ENCODE data around the gene GIMAP8.

GIMAP8 gene

DNA sequence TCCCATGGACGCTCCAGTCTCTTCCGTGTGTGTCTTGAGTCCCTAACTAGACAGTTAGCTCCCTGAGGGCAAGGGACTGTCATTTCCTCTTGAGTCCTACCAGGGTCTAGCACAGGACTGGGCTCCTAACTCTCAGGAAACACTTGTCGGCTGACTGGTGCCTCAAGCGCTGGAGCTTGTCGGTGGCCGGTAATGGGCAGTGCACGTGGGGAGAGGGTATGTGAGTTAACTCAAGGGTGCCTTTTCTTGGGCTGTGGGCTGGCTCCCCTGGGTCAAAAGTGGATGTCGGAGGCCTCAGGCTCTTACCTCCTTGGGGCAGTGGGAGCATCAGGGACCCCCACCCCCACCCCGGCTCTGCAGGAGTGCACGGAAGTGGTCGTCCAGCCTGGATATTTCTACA is 38.4 kb upstream of the GIMAP8 start:
- no peak for DNase-seq

DNA sequence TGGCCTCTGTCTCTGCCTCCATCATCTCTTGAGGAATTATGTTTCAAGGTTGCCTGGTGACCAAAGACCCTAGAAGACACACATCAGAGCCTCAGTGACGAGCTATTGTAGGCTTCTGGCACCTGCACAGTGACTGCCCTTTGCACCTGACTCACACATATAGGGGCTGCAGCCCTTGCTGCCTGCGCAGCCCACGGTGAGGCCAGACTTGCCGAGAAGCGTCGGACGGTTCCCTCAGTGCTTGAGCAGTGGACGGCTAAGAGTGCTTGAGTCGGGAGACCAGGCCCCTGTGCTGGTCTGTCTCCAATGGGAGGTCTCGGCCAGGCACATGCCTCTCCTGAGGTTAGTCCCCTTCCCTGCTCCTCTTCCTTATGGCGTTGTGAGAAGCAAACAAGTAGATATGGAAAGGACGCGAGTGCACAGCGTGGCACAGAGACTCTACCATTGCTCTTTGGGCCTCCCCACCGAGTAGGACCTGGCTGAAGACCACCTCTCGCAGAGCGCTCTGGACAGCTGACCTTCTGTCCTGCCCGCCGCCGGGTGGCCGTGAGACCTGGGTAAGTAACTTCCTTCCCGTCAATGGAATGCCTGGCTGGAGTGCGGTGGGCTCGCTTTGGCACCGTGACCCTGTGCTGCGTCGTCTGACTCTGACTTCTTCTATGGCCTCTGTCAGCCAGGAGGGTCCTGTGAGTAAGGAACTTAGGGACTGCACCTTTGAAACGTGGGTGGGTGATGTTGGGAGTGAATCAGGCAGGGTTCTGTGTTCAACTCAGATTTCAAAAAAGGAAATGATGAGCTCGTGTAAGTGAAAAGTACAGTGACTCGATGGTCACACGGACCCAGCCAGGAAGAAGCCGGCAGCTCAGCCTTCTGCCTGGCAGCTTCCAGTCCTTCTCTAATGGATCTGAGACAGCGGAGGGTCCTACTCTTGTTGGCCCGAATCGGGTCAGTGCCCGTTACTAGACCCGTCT is 37.6 kb upstream of the GIMAP8 start:
- no peak for DNase-seq

DNA sequence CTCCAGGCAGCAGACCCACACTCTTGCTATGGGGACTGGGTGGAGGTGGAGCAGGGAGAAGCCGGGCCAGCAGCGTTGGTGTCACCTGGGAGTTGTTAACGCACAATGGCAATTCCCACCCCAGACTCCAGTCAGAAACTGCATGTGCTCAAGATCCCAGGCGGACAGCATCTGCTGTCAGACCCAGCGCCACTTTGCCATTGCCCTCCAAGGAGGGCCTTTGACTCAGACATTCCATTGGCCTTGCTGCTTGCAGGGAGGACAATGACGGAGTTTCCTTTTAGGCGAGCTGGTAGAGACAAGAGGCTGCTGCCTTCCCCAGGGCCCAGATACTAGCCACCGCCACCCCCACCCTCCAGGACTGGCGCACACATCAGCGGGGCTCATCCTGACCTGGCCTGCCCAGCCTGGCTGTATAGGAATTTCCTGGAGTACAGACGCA is 36.8 kb upstream of the GIMAP8 start:
- DNase-seq, result no peak

DNA sequence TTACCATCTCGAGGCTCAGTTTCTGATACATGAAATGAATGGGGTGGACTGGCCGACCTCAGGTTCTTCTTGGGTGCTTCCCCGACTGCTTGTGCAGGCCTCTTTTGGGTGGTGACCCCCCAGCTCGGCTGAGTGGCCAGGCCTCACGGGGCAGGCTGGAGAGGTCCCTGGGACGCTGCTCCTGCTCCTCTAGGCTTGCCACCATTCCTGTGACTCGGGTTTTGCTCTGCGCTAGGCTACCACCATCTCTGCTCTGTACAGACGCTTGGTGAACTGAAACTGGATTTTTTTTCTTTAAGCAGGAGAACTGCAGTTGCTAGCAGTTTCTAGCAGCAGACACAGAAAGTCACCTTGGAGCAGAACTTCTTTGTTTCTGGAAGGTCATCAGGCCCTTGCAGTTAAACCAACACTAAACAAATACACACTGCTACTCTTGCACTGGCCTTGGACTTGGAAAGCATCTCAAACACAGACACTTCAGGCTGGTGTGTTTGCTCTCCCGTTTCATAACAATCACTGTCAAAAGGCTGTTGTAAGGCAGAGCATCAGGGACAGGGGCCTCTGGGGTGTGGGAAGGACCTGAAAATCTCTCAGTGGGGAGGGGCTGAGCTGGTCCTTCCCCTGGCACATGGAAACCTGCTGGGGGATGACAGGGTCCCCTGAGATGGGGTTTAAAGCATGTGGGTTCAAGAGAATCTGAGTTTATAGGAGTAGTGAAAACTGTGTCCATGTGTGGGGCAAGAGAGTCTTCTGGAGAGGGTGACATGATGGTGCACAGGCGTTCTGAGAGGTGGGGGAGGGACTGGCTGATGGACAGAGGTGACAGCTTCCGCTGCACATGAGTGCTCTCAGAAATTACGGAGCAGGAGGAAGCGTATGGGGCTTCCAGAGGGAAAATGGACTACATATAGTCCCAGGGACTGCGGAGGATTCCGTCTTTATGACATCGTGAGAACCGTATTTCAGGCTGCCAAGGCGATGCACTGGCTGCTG is 35.0 kb upstream of the GIMAP8 start:
- DNase-seq, result no peak

DNA sequence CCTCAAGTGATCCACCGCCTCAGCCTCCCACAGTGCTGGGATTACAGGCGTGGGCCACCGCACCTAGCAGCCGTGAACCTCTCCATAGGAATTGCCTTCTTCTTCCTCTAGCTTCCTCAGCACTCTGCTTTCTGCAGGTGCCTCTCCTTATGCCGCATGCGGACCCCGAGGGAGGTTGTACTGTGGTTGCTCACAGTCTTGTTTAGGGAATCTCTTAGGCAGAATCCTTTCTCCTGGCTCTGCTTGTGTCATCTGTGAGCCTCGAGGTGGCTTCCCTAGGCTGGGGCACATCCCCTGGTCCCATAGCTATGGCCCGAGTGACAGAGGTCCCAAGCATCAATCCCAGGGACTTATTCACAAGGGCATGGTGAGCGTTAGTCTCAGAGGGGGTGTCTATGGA is 33.2 kb upstream of the GIMAP8 start:
- no peak for DNase-seq

GRCh38 chr7:150417863-150418262 is 32.6 kb upstream of the GIMAP8 start:
- DNase-seq, result no peak

- DNase-seq, result no peak
These were observed 30.2 kb upstream of the GIMAP8 start for GRCh38 chr7:150420242-150420641.

DNA sequence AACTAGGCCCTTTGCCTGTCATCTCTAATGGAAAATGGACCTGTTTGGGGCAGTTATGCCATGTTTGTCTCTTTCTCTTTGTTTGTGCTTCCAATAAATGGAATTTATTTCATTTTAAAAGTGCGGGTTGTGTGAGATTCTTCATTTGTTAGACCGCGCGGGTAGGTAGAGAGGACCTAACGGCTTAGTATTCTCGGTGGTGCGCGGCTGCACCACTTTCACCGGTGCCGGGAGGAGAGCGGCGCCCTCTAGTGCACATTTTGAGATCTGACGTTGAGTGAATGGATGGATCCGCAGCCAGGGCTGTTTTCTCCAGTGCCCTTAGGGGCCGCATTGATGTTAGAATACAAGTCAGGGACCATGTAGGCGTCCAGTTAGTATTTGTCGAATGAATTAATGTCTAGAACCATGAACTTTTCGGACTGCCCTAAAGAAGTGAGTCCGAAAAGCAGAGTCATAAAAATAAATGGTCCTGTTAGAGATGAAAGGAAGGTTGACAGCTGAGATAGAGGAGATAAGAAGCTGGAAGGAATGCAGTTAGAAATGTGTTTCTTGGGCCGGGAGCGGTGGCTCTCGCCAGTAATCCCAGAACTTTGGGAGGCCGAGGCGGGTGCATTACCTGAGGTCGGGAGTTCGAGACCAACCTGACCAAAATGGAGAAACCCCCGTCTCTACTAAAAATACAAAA is 29.3 kb upstream of the GIMAP8 start:
- peak; percentile 53 for DNase-seq

GRCh38 chr7:150421831-150422230 is 28.6 kb upstream of the GIMAP8 start:
- no peak for DNase-seq

GRCh38 chr7:150425670-150426069 is 24.8 kb upstream of the GIMAP8 start:
- DNase-seq, result no peak

GRCh38 chr7:150428671-150429451 is 21.6 kb upstream of the GIMAP8 start:
- no peak for DNase-seq

- DNase-seq, result no peak
These were observed 20.7 kb upstream of the GIMAP8 start for GRCh38 chr7:150429699-150430098.

DNA sequence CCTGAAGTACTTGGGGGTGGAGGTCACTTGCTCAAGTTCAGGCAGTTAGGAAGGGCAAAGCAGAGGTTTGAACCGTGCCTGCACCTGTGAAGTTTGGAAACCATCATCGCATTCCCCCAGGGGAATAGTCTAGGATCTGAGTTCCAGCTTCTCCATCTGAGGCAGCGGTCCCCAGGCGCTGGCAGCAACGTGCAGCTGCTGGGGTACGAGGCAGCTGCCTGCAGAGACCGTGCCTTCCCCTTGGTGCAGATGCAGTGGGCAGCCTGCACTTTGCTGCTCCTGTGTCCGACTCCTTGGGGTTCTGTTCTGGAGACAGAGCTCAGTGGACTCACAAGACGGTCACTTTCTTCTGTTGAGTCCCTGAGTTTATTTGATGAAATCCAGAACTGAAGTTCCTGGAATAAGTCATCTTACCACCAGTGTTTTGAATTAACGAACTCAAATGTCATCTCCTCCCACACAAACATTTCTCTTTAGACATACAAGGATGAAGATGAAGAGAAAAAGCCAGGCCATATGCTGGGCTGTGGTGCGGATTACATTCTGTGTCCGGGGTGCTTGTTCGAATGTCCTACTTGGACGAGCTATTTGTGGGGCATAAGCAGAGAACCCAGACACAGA is 19.9 kb upstream of the GIMAP8 start:
- DNase-seq, result no peak

DNA sequence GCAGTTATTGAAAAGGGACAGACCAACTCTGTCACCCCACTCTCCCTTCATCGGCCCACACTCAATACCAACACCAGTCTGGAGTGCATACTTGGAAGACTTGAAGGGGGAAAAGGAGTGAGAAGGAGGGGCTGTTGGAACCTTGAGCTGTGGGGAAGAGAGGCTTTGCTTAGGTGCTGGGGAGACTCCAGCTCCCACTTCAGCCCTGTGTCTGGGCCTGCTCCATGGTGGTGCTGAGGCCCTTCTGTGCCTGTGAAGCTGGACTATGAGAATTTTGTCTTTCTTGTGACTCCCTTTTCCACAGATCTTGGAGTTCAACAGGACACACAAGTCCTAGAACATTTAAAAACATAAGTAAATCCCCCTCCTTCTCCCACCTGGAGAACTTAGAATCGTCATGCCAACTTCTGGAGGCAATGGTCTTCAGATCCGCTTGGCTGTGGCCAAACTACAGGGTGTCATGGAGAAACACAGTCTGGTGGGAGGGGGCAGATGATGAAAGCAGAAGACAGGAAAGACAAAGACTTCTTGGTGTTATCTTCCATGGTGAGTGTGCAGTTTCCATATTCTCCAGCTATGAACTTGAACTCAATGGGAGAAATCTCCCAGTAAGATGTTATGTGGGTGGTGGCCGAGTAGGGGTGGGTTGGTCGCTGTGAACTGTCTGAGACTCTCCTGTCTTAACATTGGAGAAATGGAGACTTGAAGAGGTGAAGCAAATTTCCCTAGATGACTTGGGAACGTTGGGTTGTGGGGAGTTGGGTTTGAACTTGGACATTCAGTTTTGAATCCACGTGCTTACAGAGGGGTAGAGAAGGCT is 18.4 kb upstream of the GIMAP8 start:
- no peak for DNase-seq

DNA sequence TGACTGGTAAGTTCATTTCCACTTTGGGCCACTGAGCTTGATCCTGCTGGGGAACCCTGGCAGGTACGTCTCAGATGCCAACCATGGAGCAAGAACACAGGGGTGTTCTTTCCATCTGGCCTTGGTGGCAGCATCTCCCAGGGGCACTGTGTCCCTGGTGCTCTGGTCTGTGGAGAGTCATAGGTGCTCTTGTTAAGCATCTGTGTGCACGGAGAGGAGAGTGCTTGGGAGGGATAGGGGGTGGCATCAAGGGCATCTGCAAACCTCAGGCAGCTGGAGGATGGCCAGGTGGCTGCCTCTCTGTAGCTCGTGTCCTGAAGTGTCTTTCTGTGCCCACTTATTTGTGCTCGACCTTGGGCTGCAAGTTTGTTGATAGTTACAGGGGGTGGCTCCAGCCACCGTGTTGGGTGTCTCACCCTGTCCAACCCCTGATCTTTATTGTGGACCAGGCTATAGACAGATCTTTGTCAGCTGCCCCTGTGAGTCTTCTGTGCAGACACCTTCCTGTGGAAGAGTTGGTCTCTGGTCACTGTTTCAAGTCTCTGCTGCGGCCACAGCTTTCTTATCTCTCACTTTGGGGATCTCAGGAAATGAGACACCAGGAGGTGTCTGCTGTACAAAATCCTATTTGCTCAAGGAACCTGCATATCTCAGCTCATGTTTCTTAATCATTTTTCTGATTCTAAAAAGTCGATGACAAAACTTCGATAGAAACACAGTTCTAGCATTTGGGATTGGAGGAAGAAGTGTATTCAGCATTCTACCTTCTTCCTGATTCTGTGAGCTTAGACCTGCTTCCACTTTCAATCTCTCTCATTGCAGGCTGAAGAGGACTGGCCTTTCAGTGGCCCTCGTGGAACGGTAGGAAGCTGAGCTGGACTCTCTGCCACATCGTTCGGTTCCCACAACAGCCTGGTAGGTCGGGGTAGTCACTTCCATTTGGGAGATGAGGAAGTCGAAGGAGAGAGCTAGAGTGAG is 17.2 kb upstream of the GIMAP8 start:
- no peak for DNase-seq

DNA sequence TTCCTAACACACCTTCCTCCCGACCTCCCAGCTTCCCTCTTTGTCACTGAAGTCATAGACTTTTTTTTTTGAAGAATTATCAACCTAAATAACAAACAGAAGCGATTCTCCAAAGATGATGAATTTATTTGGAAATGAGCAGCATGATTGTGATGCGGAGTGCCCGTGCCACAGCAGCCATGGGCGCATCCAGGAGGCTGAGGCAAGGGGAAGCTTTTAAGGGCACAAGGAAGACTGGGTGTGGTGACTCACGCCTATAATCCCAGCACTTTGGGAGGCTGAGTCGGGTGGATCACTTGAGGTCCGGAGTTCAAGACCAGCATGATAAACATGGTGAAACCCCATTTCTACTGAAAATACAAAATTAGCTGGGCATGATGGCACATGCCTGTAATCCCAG is 16.2 kb upstream of the GIMAP8 start:
- DNase-seq, result no peak

- DNase-seq, result no peak
These were observed 15.4 kb upstream of the GIMAP8 start for GRCh38 chr7:150435047-150435389.

GRCh38 chr7:150435390-150436073 is 14.9 kb upstream of the GIMAP8 start:
- no peak for DNase-seq

GRCh38 chr7:150439967-150440366 is 10.5 kb upstream of the GIMAP8 start:
- DNase-seq, result no peak

Measured in SHP77 treated with DMSO at 0.1 percent for 48 hours (cell line).